HL-60 (cell line): ENCODE data around the gene GBP7.

ENCODE experiments used
- TF ChIP-seq, protein P1 (sequence below): IDR thresholded peaks from 2 replicates; pipeline ENCODE4 v1.6.1; 2012; ENCODE audit warnings: low read depth; ENCODE audit not compliant: insufficient replicate concordance
- TF ChIP-seq, protein P2 (sequence below): IDR thresholded peaks from one replicate; pipeline ENCODE4 v1.5.1; 2011; ENCODE audit warnings: low read length, control low read depth, inconsistent platforms; ENCODE audit not compliant: insufficient read depth

DNA sequence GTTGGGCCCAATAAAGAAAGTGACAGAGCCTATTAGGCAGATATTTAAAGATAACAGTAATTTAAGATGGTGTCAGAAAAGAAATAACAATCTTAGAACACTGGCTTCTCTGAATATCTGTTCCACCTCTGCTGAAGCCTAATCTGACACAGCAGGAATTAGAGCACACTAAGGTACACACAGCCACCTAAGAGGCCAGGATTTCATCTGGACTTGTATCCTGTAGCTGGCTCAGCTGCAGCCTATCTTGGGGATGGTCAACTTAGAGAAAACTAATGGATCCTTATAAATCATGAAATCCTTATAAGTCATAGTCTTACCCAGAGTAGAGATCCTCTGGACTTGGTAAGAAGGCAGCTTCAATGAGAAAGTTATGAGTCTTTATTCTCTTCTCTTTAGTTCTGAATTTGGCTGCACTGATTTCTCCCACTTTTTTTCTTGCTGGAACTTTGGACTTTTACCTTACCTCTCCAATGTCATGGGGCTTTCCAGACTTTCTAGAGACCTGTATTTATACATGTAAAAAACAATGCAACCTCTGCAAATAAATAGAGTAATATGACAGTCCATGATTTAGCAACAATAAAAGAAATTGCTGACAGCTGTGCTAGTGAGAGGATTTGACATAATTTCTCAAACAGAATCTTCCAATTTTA lies at the start of gene GBP7:
- TF ChIP-seq, protein P1, sequence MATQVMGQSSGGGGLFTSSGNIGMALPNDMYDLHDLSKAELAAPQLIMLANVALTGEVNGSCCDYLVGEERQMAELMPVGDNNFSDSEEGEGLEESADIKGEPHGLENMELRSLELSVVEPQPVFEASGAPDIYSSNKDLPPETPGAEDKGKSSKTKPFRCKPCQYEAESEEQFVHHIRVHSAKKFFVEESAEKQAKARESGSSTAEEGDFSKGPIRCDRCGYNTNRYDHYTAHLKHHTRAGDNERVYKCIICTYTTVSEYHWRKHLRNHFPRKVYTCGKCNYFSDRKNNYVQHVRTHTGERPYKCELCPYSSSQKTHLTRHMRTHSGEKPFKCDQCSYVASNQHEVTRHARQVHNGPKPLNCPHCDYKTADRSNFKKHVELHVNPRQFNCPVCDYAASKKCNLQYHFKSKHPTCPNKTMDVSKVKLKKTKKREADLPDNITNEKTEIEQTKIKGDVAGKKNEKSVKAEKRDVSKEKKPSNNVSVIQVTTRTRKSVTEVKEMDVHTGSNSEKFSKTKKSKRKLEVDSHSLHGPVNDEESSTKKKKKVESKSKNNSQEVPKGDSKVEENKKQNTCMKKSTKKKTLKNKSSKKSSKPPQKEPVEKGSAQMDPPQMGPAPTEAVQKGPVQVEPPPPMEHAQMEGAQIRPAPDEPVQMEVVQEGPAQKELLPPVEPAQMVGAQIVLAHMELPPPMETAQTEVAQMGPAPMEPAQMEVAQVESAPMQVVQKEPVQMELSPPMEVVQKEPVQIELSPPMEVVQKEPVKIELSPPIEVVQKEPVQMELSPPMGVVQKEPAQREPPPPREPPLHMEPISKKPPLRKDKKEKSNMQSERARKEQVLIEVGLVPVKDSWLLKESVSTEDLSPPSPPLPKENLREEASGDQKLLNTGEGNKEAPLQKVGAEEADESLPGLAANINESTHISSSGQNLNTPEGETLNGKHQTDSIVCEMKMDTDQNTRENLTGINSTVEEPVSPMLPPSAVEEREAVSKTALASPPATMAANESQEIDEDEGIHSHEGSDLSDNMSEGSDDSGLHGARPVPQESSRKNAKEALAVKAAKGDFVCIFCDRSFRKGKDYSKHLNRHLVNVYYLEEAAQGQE = no peak
- TF ChIP-seq, protein P2, sequence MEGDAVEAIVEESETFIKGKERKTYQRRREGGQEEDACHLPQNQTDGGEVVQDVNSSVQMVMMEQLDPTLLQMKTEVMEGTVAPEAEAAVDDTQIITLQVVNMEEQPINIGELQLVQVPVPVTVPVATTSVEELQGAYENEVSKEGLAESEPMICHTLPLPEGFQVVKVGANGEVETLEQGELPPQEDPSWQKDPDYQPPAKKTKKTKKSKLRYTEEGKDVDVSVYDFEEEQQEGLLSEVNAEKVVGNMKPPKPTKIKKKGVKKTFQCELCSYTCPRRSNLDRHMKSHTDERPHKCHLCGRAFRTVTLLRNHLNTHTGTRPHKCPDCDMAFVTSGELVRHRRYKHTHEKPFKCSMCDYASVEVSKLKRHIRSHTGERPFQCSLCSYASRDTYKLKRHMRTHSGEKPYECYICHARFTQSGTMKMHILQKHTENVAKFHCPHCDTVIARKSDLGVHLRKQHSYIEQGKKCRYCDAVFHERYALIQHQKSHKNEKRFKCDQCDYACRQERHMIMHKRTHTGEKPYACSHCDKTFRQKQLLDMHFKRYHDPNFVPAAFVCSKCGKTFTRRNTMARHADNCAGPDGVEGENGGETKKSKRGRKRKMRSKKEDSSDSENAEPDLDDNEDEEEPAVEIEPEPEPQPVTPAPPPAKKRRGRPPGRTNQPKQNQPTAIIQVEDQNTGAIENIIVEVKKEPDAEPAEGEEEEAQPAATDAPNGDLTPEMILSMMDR = no peak
